ENCODE data around the gene CAMTA1.
A peak's percentile ranks its signal among the peaks of the same experiment; 100 is the strongest.

Gene CAMTA1

DNA sequence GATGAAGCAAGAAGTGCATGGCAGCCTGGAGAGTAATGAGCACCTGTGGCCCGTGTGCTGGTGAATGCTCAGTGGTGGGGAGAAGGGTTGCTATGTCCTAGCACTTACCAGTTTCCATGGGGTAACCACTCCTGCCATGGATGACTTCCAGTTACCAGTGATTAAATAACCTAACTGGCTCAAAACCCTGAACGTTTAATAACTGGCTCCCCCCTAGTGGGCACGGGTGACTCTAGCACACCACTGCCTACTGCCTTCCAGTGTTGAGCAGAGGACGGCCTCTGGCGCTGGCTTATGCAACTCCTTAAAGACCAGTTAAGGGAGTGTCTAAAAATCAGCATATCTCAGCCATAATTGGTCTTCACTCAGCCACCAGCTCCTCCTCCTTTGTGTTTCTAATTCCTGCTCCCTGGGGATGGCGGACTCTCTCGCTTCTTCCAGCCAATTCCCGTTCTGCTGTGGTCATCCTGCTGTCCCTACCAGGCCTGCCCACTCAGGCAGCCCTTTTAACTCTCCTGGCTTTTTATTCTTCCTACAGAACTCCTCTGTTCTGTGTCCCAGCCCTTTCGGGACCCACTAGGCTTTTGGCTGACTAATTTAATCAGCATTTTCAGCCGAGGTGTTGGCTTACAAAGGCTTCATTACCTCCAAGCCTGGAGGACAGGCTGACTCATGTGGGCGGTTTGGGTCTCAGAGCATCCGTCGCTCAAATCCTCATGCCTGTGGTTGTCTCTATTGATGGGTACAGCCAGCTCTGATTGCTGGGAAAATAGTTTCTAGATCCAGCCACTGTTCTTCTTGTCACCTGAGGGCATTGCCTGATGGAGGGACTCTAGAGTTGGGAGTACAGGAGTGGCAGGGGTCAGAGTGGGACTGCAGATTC lies 332.4 kb downstream of the CAMTA1 start (continued):
- TF ChIP-seq, protein P1, sequence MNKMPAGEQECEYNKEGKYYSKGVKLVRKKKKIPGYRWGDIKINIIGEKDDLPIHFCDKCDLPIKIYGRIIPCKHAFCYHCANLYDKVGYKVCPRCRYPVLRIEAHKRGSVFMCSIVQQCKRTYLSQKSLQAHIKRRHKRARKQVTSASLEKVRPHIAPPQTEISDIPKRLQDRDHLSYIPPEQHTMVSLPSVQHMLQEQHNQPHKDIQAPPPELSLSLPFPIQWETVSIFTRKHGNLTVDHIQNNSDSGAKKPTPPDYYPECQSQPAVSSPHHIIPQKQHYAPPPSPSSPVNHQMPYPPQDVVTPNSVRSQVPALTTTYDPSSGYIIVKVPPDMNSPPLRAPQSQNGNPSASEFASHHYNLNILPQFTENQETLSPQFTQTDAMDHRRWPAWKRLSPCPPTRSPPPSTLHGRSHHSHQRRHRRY (tag by site-specific recombination; IDR thresholded peaks at IDR 0.05), result no peak
- TF ChIP-seq ZNF792 (tag by site-specific recombination; IDR thresholded peaks at IDR 0.05) (no peak), SCRT1 (tag by site-specific recombination; IDR thresholded peaks at IDR 0.05; ENCODE audit: borderline replicate concordance) (peak; percentile 65), ZNF394 (tag by site-specific recombination; IDR thresholded peaks at IDR 0.05; ENCODE audit: borderline replicate concordance) (peak; percentile 55), PRDM4 (tag by site-specific recombination; IDR thresholded peaks at IDR 0.05) (peak; percentile 70), ZNF311 (tag by site-specific recombination; IDR thresholded peaks at IDR 0.05; ENCODE audit: borderline replicate concordance) (no peak), ZNF48 (tag by site-specific recombination; IDR thresholded peaks at IDR 0.05) (no peak), ZNF174 (tag by site-specific recombination; IDR thresholded peaks at IDR 0.05) (no peak), ZSCAN5A (tag by site-specific recombination; IDR thresholded peaks at IDR 0.05) (no peak), ZNF830 (tag by site-specific recombination; IDR thresholded peaks at IDR 0.05; ENCODE audit: low read depth) (no peak), MEIS1 (CRISPR knock-in tag; IDR thresholded peaks at IDR 0.05; ENCODE audit: borderline replicate concordance) (no peak), ZNF677 (tag by site-specific recombination; IDR thresholded peaks at IDR 0.05) (no peak), SP7 (tag by site-specific recombination; IDR thresholded peaks at IDR 0.05) (peak; percentile 51; the same call in 1 of the 2 replicates), ZFP37 (tag by site-specific recombination; IDR thresholded peaks at IDR 0.05) (no peak), KLF1 (tag by site-specific recombination; IDR thresholded peaks at IDR 0.05) (0 out of 2 replicates have a peak, but pooled peaks have one; percentile 23), GLI4 (tag by site-specific recombination; IDR thresholded peaks at IDR 0.05) (no peak), ZNF19 (tag by site-specific recombination; IDR thresholded peaks at IDR 0.05; ENCODE audit: low read depth) (no peak), ZNF366 (tag by site-specific recombination; conservative IDR thresholded peaks at IDR 0.05) (peak; percentile 48; the same call in 1 of the 2 replicates), ZNF24 (tag by site-specific recombination; IDR thresholded peaks at IDR 0.05) (no peak), ZNF544 (tag by site-specific recombination; IDR thresholded peaks at IDR 0.05) (no peak), EGR2 (tag by site-specific recombination; IDR thresholded peaks at IDR 0.05; ENCODE audit: low read depth) (peak; percentile 64)
- TF ChIP-seq, protein P2, sequence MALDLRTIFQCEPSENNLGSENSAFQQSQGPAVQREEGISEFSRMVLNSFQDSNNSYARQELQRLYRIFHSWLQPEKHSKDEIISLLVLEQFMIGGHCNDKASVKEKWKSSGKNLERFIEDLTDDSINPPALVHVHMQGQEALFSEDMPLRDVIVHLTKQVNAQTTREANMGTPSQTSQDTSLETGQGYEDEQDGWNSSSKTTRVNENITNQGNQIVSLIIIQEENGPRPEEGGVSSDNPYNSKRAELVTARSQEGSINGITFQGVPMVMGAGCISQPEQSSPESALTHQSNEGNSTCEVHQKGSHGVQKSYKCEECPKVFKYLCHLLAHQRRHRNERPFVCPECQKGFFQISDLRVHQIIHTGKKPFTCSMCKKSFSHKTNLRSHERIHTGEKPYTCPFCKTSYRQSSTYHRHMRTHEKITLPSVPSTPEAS (tag by site-specific recombination; IDR thresholded peaks at IDR 0.05), result no peak
- TF ChIP-seq, protein P3, sequence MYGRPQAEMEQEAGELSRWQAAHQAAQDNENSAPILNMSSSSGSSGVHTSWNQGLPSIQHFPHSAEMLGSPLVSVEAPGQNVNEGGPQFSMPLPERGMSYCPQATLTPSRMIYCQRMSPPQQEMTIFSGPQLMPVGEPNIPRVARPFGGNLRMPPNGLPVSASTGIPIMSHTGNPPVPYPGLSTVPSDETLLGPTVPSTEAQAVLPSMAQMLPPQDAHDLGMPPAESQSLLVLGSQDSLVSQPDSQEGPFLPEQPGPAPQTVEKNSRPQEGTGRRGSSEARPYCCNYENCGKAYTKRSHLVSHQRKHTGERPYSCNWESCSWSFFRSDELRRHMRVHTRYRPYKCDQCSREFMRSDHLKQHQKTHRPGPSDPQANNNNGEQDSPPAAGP (tag by site-specific recombination; IDR thresholded peaks at IDR 0.05), result no peak
- TF ChIP-seq, protein P4, sequence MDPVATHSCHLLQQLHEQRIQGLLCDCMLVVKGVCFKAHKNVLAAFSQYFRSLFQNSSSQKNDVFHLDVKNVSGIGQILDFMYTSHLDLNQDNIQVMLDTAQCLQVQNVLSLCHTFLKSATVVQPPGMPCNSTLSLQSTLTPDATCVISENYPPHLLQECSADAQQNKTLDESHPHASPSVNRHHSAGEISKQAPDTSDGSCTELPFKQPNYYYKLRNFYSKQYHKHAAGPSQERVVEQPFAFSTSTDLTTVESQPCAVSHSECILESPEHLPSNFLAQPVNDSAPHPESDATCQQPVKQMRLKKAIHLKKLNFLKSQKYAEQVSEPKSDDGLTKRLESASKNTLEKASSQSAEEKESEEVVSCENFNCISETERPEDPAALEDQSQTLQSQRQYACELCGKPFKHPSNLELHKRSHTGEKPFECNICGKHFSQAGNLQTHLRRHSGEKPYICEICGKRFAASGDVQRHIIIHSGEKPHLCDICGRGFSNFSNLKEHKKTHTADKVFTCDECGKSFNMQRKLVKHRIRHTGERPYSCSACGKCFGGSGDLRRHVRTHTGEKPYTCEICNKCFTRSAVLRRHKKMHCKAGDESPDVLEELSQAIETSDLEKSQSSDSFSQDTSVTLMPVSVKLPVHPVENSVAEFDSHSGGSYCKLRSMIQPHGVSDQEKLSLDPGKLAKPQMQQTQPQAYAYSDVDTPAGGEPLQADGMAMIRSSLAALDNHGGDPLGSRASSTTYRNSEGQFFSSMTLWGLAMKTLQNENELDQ (tag by site-specific recombination; IDR thresholded peaks at IDR 0.05; ENCODE audit: low read depth), result no peak
- TF ChIP-seq, protein P5, sequence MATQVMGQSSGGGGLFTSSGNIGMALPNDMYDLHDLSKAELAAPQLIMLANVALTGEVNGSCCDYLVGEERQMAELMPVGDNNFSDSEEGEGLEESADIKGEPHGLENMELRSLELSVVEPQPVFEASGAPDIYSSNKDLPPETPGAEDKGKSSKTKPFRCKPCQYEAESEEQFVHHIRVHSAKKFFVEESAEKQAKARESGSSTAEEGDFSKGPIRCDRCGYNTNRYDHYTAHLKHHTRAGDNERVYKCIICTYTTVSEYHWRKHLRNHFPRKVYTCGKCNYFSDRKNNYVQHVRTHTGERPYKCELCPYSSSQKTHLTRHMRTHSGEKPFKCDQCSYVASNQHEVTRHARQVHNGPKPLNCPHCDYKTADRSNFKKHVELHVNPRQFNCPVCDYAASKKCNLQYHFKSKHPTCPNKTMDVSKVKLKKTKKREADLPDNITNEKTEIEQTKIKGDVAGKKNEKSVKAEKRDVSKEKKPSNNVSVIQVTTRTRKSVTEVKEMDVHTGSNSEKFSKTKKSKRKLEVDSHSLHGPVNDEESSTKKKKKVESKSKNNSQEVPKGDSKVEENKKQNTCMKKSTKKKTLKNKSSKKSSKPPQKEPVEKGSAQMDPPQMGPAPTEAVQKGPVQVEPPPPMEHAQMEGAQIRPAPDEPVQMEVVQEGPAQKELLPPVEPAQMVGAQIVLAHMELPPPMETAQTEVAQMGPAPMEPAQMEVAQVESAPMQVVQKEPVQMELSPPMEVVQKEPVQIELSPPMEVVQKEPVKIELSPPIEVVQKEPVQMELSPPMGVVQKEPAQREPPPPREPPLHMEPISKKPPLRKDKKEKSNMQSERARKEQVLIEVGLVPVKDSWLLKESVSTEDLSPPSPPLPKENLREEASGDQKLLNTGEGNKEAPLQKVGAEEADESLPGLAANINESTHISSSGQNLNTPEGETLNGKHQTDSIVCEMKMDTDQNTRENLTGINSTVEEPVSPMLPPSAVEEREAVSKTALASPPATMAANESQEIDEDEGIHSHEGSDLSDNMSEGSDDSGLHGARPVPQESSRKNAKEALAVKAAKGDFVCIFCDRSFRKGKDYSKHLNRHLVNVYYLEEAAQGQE (tag by site-specific recombination; IDR thresholded peaks at IDR 0.05), result no peak

Data from HEK293 (cell line).